GM12873 (cell line): ENCODE measurements around the gene ADAMTS13.

ENCODE experiments used
- CTCF ChIP-seq: IDR thresholded peaks from 2 replicates; pipeline ENCODE4 v1.5.1; 2012; ENCODE audit warnings: low read depth, mild to moderate bottlenecking, moderate library complexity, low read length, control low read depth; ENCODE audit not compliant: insufficient read depth; ENCODE audit errors: missing control alignments

The ADAMTS13 gene

GRCh38 chr9:133379153-133380086, 42.7 kb upstream of the ADAMTS13 start:
- TF ChIP-seq CTCF, result no peak

- TF ChIP-seq CTCF, result no peak
Measured at GRCh38 chr9:133380734-133381133, 41.4 kb upstream of the ADAMTS13 start.

- no peak for TF ChIP-seq CTCF
Measured at GRCh38 chr9:133382507-133383141, 39.5 kb upstream of the ADAMTS13 start.

GRCh38 chr9:133383438-133383837, 38.7 kb upstream of the ADAMTS13 start:
- TF ChIP-seq CTCF, result no peak

GRCh38 chr9:133384736-133385321, 37.3 kb upstream of the ADAMTS13 start:
- no peak for TF ChIP-seq CTCF

- no peak for TF ChIP-seq CTCF
Measured at GRCh38 chr9:133385452-133385851, 36.7 kb upstream of the ADAMTS13 start.

GRCh38 chr9:133386338-133386737, 35.8 kb upstream of the ADAMTS13 start:
- no peak for TF ChIP-seq CTCF
